Psoas muscle (tissue), 8 donors: ENCODE measurements around the gene MT1G. TPM values are rescaled to one million over a fixed set of nuclear protein-coding genes. Genes with fewer than 3 reads are reported as not detected.
"Not testable (repeated sequence)": the region's sequence is repeated elsewhere in the genome, so short reads cannot be mapped to it uniquely, and the experiment has no call there.

ENCODE experiments used
- ATAC-seq, 4 donors: fragments of 200-7000 bp; cut with Tn5 transposase; one replicate each; pipeline ENCODE4 v1.9.1; 2020; ENCODE audit warnings: moderate library complexity in 3 of 4, mild to moderate bottlenecking in 2 of 4
- DNase-seq, 2 donors: peaks; one replicate each; pipeline ENCODE4 v3.0.0-alpha.2; 2020
- H3K27ac ChIP-seq: fragments of 200-600 bp; one replicate; pipeline ENCODE4 v1.8.0; 2022
- H3K27me3 ChIP-seq, 3 donors: fragments of 200-600 bp in 1 of 3; one replicate each; pipeline versions ENCODE4 v1.6.1 to v1.8.0; 2013 to 2022; ENCODE audit warnings: low read length in 2 of 3, mild to moderate bottlenecking in 2 of 3, moderate library complexity in 1 of 3; ENCODE audit not compliant: insufficient read depth in 3 of 3
- H3K36me3 ChIP-seq, 2 donors: fragments of 200-600 bp in 1 of 2; one replicate each; pipeline versions ENCODE4 v1.6.1 to v1.8.0; 2013 to 2022; ENCODE audit warnings: low read depth in 1 of 2, mild to moderate bottlenecking in 1 of 2, moderate library complexity in 1 of 2; ENCODE audit not compliant: insufficient read depth in 1 of 2
- H3K4me1 ChIP-seq: fragments of 200-600 bp; one replicate; pipeline ENCODE4 v1.8.0; 2022
- H3K4me3 ChIP-seq: fragments of 200-600 bp; one replicate; pipeline ENCODE4 v1.8.0; 2022; ENCODE audit warnings: mild to moderate bottlenecking
- H3K9me3 ChIP-seq: fragments of 200-600 bp; one replicate; pipeline ENCODE4 v1.8.0; 2022
- CTCF ChIP-seq: fragments of 200-600 bp; IDR thresholded peaks from one replicate; pipeline ENCODE4 v1.8.0; 2022; ENCODE audit warnings: antibody characterized with exemption
- WGBS, 3 donors: extraction: QIAGEN DNeasy Blood & Tissue Kit; methylation state at CpG; one replicate each; pipeline versions ENCODE4 v1.1.6 to v1.1.7; 2013; 5-methylcytosine and 5-hydroxymethylcytosine counted together
- intact Hi-C, 2 donors: fragments of 100-400 bp; cut with DNase I; formaldehyde crosslinking; loops; one replicate each; pipeline versions ENCODE4 v1.11.0 to v1.14.2; 2022
- polyA plus RNA-seq, 3 donors: library from polyadenylated mRNA; stranded (reverse); fragments of 200-250 nt; gene quantifications; one replicate each; pipeline ENCODE4 v1.2.3, GENCODE V29; 2013
- total RNA-seq, 4 donors: library from RNA; stranded (reverse); fragmentation: NEBNext Ultra II Directional in 2 of 4; extraction: Animal tissue kit (Norgen Biotek cat#: 25700) in 2 of 4; gene quantifications; one replicate each; pipeline versions ENCODE4 v1.2.1 to v1.2.4, GENCODE V29; 2021 to 2023
- donor health status: healthy with polysubstance abuse.
- donor health status: DM: no; HTN: no; CAD: no; lungs with moderate emphysema.
- donor health status: Bipolar disorder and iron deficiency.
- donor health status: healthy.
- donor health status: DM: yes; HTN: yes; CAD: no.
- donor health status: DM: no; HTN: no; CAD: no.
- donor health status: DM: no; HTN: no; CAD: no.
- donor health status: DM: yes; HTN: yes; CAD: no.

The MT1G gene
- total and polyA plus RNA-seq, 7 donors, result 1.0 to 24.1 (median 6.8) TPM

GRCh38 chr16:56669840-56670619 is 2.2 kb upstream of the MT1G start:
- DNase-seq (no peak), ATAC-seq (no peak)
- H3K27me3 ChIP-seq, result peaks cover 0 to 45% (median 4%) of the 10 kb centered on the region in 3 donors
- H3K4me1 ChIP-seq, result no peaks in the 10 kb centered on the region
- WGBS, 3 donors, result 41 to 43% (median 42%) methylated on average over 19 of the region's 19 CpGs
- no peak overlapping the region for H3K4me3 ChIP-seq
- no peaks in the 10 kb centered on the region for H3K9me3 ChIP-seq
- intact Hi-C loops, result loop anchor here in 1 of 2 donors (5.0 kb wide), 1 partner anchor 38 kb away; the partner anchor contains the start of gene MT1M
- H3K27ac ChIP-seq, result no peak overlapping the region
- TF ChIP-seq CTCF, result no peak
- no peaks in the 10 kb centered on the region for H3K36me3 ChIP-seq

- TF ChIP-seq CTCF, result no peak
- Histone ChIP-seq H3K4me1 (no peaks in the 10 kb centered on the region), H3K27ac (no peak within 1 kb of the TSS), H3K27me3 (peaks cover 0 to 46% (median 4%) of the 10 kb centered on the region in 3 donors), H3K4me3 (no peak within 1 kb of the TSS), H3K36me3 (no peaks in the 10 kb centered on the region), H3K9me3 (no peaks in the 10 kb centered on the region)
- intact Hi-C loops, result no loop called here
- no peak for DNase-seq
- no peak for ATAC-seq
- WGBS, 3 donors, result 40 to 46% (median 44%) methylated on average over 34 to 38 of the region's 38 CpGs
These were observed 1.4 kb upstream of the MT1G start, which contains the start of gene MT1H for GRCh38 chr16:56669005-56669839. MT1H (plus strand) TSS chr16:56669814; CDS start chr16:56669885, 71 bp downstream.

- ATAC-seq, result peak in 1 of 4 donors; percentile 16
- intact Hi-C loops, DNase-seq, H3K36me3 ChIP-seq, H3K4me1 ChIP-seq, H3K9me3 ChIP-seq, H3K4me3 ChIP-seq, H3K27ac ChIP-seq: not testable (repeated sequence)
- peaks cover 4 to 56% (median 4%) of the 10 kb centered on the region in 3 donors for H3K27me3 ChIP-seq
- 61 to 75% (median 66%) methylated on average over 8 of the region's 8 CpGs for WGBS, 3 donors
These were observed 2.3 kb downstream of the MT1G start for GRCh38 chr16:56665286-56666261.

- no peak for ATAC-seq
- DNase-seq, result no peak
- Histone ChIP-seq H3K4me1 (no peaks in the 10 kb centered on the region), H3K27me3 (peaks cover 4 to 45% (median 4%) of the 10 kb centered on the region in 3 donors), H3K27ac (no peak overlapping the region), H3K4me3 (no peak overlapping the region), H3K9me3 (no peaks in the 10 kb centered on the region), H3K36me3 (no peaks in the 10 kb centered on the region)
- TF ChIP-seq CTCF, result no peak
- WGBS, 3 donors, result 92 to 97% (median 95%) methylated on average over 1 of the region's 1 CpG
- intact Hi-C loops, result no loop called here
These were observed 3.4 kb downstream of the MT1G start for GRCh38 chr16:56664506-56664905.
